Activated CD4-positive, alpha-beta T cell treated with anti-CD3 and anti-CD28 coated beads for 36 hours (primary cell): ENCODE data around the gene GAB3. TPM values are rescaled to one million over a fixed set of nuclear protein-coding genes. Genes with fewer than 3 reads are reported as not detected.

Experiments used
- ATAC-seq: fragments of 200-7000 bp; cut with Tn5 transposase; one replicate; pipeline ENCODE4 v1.10.0; 2021; ENCODE audit warnings: mild to moderate bottlenecking, moderate library complexity
- CTCF ChIA-PET: fragments of 350-600 bp; sonication (Branson Sonifier 250); formaldehyde crosslinking; loops from one replicate; lab custom pipeline; 2021; ENCODE audit warnings: antibody characterized with exemption; lab: Charles Lee
- POLR2A ChIA-PET: fragments of 350-600 bp; sonication (Branson Sonifier 250); formaldehyde crosslinking; loops from one replicate; lab custom pipeline; 2021; ENCODE audit warnings: antibody characterized with exemption, inconsistent platforms; lab: Charles Lee
- DNase-seq: peaks from one replicate; pipeline ENCODE4 v3.0.0-alpha.2; 2020
- H3K27ac Mint-ChIP-seq: one replicate; pipeline ENCODE4 v1.8.0; 2021; ENCODE audit warnings: mixed read lengths
- H3K27me3 Mint-ChIP-seq: one replicate; pipeline ENCODE4 v1.8.0; 2021; ENCODE audit warnings: mixed read lengths
- H3K36me3 Mint-ChIP-seq: one replicate; pipeline ENCODE4 v1.8.0; 2021; ENCODE audit warnings: low read depth, mixed read lengths
- H3K4me1 Mint-ChIP-seq: one replicate; pipeline ENCODE4 v1.8.0; 2021; ENCODE audit warnings: mixed read lengths
- H3K4me3 Mint-ChIP-seq: one replicate; pipeline ENCODE4 v1.8.0; 2021; ENCODE audit warnings: mild to moderate bottlenecking, moderate library complexity, mixed read lengths
- H3K9me3 Mint-ChIP-seq: one replicate; pipeline ENCODE4 v1.8.0; 2021; ENCODE audit warnings: low read depth, mixed read lengths
- intact Hi-C, 2 experiments: fragments of 100-400 bp; cut with DNase I in 1 of 2; cut with micrococcal nuclease in 1 of 2; formaldehyde crosslinking; loops; one replicate each; pipeline versions ENCODE4 v1.14.2 to v1.15.1; 2022 to 2024; cut with DNase I, micrococcal nuclease
- total RNA-seq, 2 experiments: library from RNA; stranded (reverse); gene quantifications; one replicate each; pipeline ENCODE4 v1.2.3, GENCODE V29; 2021

GAB3 gene
- total RNA-seq, 2 experiments from 2014 or later, result 2.1 to 2.9 TPM

- ATAC-seq, result peak; percentile 10
- intact Hi-C loops, result no loop called here
- no peaks in the 10 kb centered on the region for H3K36me3 Mint-ChIP-seq
- H3K27me3 Mint-ChIP-seq, result no peaks in the 10 kb centered on the region
- POLR2A ChIA-PET, result no interaction called here
- peak overlapping the region; percentile 52 for H3K27ac Mint-ChIP-seq
- CTCF ChIA-PET, result interaction anchor here (1.5 to 4.0 kb wide), 2 partner anchors 15 to 17 kb away, joined by 9 to 19 read pairs; partner anchors contain the start of gene GAB3
- H3K4me1 Mint-ChIP-seq, result peaks cover 82% of the 10 kb centered on the region
- no peak for DNase-seq
- peak overlapping the region; percentile 35 for H3K4me3 Mint-ChIP-seq
- no peaks in the 10 kb centered on the region for H3K9me3 Mint-ChIP-seq
Measured at GRCh38 chrX:154732421-154733065, 18.3 kb downstream of the GAB3 start.

GRCh38 chrX:154731881-154732280 lies 19.0 kb downstream of the GAB3 start:
- Mint-ChIP-seq H3K27ac (no peak overlapping the region), H3K4me1 (peaks cover 78% of the 10 kb centered on the region), H3K9me3 (no peaks in the 10 kb centered on the region), H3K4me3 (no peak overlapping the region), H3K27me3 (no peaks in the 10 kb centered on the region), H3K36me3 (no peaks in the 10 kb centered on the region)
- intact Hi-C loops, result no loop called here
- ATAC-seq (no peak), DNase-seq (no peak)
- ChIA-PET CTCF (interaction anchor here (0.5 to 4.0 kb wide), 3 partner anchors 15 to 67 kb away, joined by 3 to 19 read pairs (median 9); partner anchors contain the start of gene GAB3), POLR2A (no interaction called here)

GRCh38 chrX:154731184-154731583 lies 19.7 kb downstream of the GAB3 start:
- CTCF ChIA-PET, result interaction anchor here (0.5 to 4.0 kb wide), 2 partner anchors 19 to 68 kb away, joined by 3 to 19 read pairs; partner anchors contain the start of gene GAB3
- no peak for DNase-seq
- no peak for ATAC-seq
- Mint-ChIP-seq H3K36me3 (no peaks in the 10 kb centered on the region), H3K4me1 (peaks cover 82% of the 10 kb centered on the region), H3K9me3 (no peaks in the 10 kb centered on the region), H3K27me3 (no peaks in the 10 kb centered on the region), H3K4me3 (no peak overlapping the region), H3K27ac (no peak overlapping the region)
- intact Hi-C loops, result no loop called here
- POLR2A ChIA-PET, result no interaction called here

- Mint-ChIP-seq H3K4me1 (peaks cover 82% of the 10 kb centered on the region), H3K27ac (no peak overlapping the region), H3K36me3 (no peaks in the 10 kb centered on the region), H3K9me3 (no peaks in the 10 kb centered on the region), H3K4me3 (no peak overlapping the region), H3K27me3 (no peaks in the 10 kb centered on the region)
- ATAC-seq (no peak), DNase-seq (no peak)
- intact Hi-C loops, result no loop called here
- POLR2A ChIA-PET, result no interaction called here
- CTCF ChIA-PET, result interaction anchor here (1.5 to 4.0 kb wide), 2 partner anchors 19 to 20 kb away, joined by 7 to 19 read pairs; partner anchors contain the start of gene GAB3
Measured at GRCh38 chrX:154730253-154730891, 20.5 kb downstream of the GAB3 start.

DNA sequence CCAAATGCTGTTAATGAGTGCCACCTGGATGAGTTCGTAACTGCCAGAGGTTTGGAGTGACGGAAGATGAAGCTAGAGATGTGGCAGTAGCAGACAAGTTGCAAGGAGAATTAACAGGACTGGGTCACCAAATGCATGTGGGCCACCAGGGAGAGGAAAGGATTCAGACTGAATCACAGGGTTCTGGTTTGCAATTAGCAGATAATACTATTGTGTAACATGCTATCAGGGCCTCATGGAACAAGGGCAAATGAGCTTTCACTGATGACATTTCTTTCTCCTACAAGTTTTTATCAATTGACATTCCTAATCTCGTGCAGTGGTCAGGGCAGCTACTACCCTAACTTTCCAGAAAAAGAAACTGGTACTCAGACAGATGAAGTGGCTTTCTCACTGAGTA lies 21.4 kb downstream of the GAB3 start:
- ATAC-seq (no peak), DNase-seq (no peak)
- Mint-ChIP-seq H3K4me3 (no peak overlapping the region), H3K27me3 (no peaks in the 10 kb centered on the region), H3K9me3 (no peaks in the 10 kb centered on the region), H3K27ac (no peak overlapping the region), H3K4me1 (peaks cover 81% of the 10 kb centered on the region), H3K36me3 (no peaks in the 10 kb centered on the region)
- ChIA-PET POLR2A (no interaction called here), CTCF (interaction anchor here (1.5 kb wide), 1 partner anchor 21 kb away, joined by 7 read pairs; the partner anchor contains the start of gene GAB3)
- intact Hi-C loops, result no loop called here

- ATAC-seq (no peak), DNase-seq (no peak)
- Mint-ChIP-seq H3K4me3 (no peak overlapping the region), H3K4me1 (peaks cover 75% of the 10 kb centered on the region), H3K27ac (no peak overlapping the region), H3K27me3 (no peaks in the 10 kb centered on the region), H3K9me3 (no peaks in the 10 kb centered on the region), H3K36me3 (no peaks in the 10 kb centered on the region)
- ChIA-PET CTCF (interaction anchor here (1.5 kb wide), 1 partner anchor 21 kb away, joined by 7 read pairs; the partner anchor contains the start of gene GAB3), POLR2A (interaction anchor here (0.7 kb wide), 1 partner anchor 74 kb away, joined by 3 read pairs; no protein-coding TSS in a partner anchor)
- intact Hi-C loops, result no loop called here
Measured at GRCh38 chrX:154728431-154729190, 22.3 kb downstream of the GAB3 start.

DNA sequence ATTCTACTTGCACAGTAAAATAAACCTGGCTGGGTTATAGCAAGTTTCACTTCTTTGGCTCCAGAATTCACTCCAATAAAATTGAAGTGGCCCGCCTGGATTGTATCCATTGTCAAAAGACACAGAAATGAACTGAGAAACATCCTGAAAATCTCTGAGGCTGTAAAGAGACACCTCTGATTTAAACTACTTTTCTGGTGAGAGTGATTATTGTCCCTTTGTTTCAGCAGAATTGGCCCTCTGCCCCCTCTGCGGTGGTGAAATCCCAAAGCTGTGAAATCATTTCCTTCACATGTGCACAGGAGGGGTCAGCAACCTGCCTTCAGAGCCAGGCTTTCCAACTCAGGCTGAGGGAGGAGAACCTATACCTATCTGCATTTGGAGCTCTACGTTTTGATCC lies 23.0 kb downstream of the GAB3 start:
- ATAC-seq (no peak), DNase-seq (no peak)
- Mint-ChIP-seq H3K27ac (no peak overlapping the region), H3K9me3 (no peaks in the 10 kb centered on the region), H3K27me3 (no peaks in the 10 kb centered on the region), H3K4me3 (no peak overlapping the region), H3K4me1 (peaks cover 74% of the 10 kb centered on the region), H3K36me3 (no peaks in the 10 kb centered on the region)
- POLR2A ChIA-PET, result interaction anchor here (0.7 kb wide), 1 partner anchor 74 kb away, joined by 3 read pairs; no protein-coding TSS in a partner anchor
- CTCF ChIA-PET, result no interaction called here
- intact Hi-C loops, result no loop called here

GRCh38 chrX:154727418-154727817 lies 23.5 kb downstream of the GAB3 start:
- Mint-ChIP-seq H3K9me3 (no peaks in the 10 kb centered on the region), H3K36me3 (no peaks in the 10 kb centered on the region), H3K4me1 (peaks cover 69% of the 10 kb centered on the region), H3K4me3 (no peak overlapping the region), H3K27me3 (no peaks in the 10 kb centered on the region), H3K27ac (no peak overlapping the region)
- ChIA-PET POLR2A (no interaction called here), CTCF (no interaction called here)
- DNase-seq (no peak), ATAC-seq (no peak)
- intact Hi-C loops, result no loop called here

GRCh38 chrX:154724993-154725756 lies 25.7 kb downstream of the GAB3 start:
- H3K4me3 Mint-ChIP-seq, result no peak overlapping the region
- no peaks in the 10 kb centered on the region for H3K36me3 Mint-ChIP-seq
- peak overlapping the region; percentile 39 for H3K27ac Mint-ChIP-seq
- peaks cover 2% of the 10 kb centered on the region for H3K9me3 Mint-ChIP-seq
- peaks cover 57% of the 10 kb centered on the region for H3K4me1 Mint-ChIP-seq
- intact Hi-C loops, result no loop called here
- ChIA-PET POLR2A (no interaction called here), CTCF (interaction anchor here (0.6 to 1.8 kb wide), 4 partner anchors 10 to 1148 kb away, joined by 3 to 6 read pairs (median 5); no protein-coding TSS in a partner anchor)
- DNase-seq (no peak), ATAC-seq (peak; percentile 48)
- no peaks in the 10 kb centered on the region for H3K27me3 Mint-ChIP-seq

DNA sequence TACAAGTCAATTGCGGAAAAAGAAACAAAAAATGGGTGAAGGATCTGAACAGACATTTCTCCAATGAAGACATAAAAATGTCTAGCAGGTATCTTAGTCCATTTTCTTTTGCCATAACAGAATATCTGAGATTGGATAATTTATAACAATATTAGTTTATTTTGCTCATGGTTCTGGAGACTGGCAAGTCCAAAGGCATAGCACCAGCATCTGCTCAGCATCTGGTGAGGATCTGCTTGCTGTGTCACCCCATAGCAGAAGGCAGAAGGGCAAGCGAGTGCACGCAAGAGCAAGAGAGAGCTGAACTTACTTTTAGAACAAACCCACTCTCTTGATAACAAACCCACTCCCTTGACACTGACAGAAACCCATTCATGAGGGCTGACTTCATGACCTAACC lies 29.7 kb downstream of the GAB3 start:
- intact Hi-C loops, result no loop called here
- Mint-ChIP-seq H3K27ac (no peak overlapping the region), H3K36me3 (no peaks in the 10 kb centered on the region), H3K4me1 (peaks cover 59% of the 10 kb centered on the region), H3K9me3 (peaks cover 2% of the 10 kb centered on the region), H3K4me3 (no peak overlapping the region), H3K27me3 (no peaks in the 10 kb centered on the region)
- CTCF ChIA-PET, result no interaction called here
- DNase-seq (no peak), ATAC-seq (no peak)
- POLR2A ChIA-PET, result interaction anchor here (0.6 kb wide), 1 partner anchor 8 kb away, joined by 3 read pairs; no protein-coding TSS in a partner anchor
